HFFc6 (cell line): ENCODE measurements around the gene USP7. TPM values are rescaled to one million over a fixed set of nuclear protein-coding genes. Genes with fewer than 3 reads are reported as not detected.

Source experiments
- DNase-seq: peaks from one replicate; pipeline ENCODE4 v3.0.0-alpha.2; 2018
- H3K27ac Mint-ChIP-seq: 2 replicates; pipeline ENCODE4 v1.8.0; 2020; ENCODE audit warnings: mild to moderate bottlenecking, mixed read lengths
- H3K27me3 Mint-ChIP-seq: 2 replicates; pipeline ENCODE4 v1.8.0; 2021; ENCODE audit warnings: mild to moderate bottlenecking, moderate library complexity, mixed read lengths; ENCODE audit not compliant: insufficient read depth
- H3K36me3 Mint-ChIP-seq: 2 replicates; pipeline ENCODE4 v1.8.0; 2021; ENCODE audit warnings: low read depth, mixed read lengths
- H3K4me1 Mint-ChIP-seq: 2 replicates; pipeline ENCODE4 v1.8.0; 2020; ENCODE audit warnings: low read depth, mixed read lengths
- H3K4me3 Mint-ChIP-seq: 2 replicates; pipeline ENCODE4 v1.8.0; 2020; ENCODE audit warnings: mild to moderate bottlenecking, moderate library complexity, mixed read lengths
- H3K9me3 Mint-ChIP-seq: 2 replicates; pipeline ENCODE4 v1.8.0; 2020; ENCODE audit warnings: mild to moderate bottlenecking, mixed read lengths
- CTCF ChIP-seq: fragments of 200-600 bp; sonication (generic); IDR thresholded peaks from 2 replicates; pipeline ENCODE4 v1.5.0; 2021; ENCODE audit warnings: antibody characterized with exemption, mild to moderate bottlenecking
- total RNA-seq, 6 experiments: library from RNA; stranded (reverse); fragmentation: NEBNext Ultra II Directional; extraction: Animal tissue kit (Norgen Biotek cat#: 25700); gene quantifications; 2 replicates in 1 of 6; 3 replicates in 5 of 6; pipeline ENCODE4 v1.2.3, GENCODE V29; 2021

The USP7 gene
- total RNA-seq, 6 experiments from 2014 or later = 80.1 to 93.4 (median 89.5) TPM

- no peaks in the 10 kb centered on the region for H3K4me1 Mint-ChIP-seq
- no peaks in the 10 kb centered on the region for H3K9me3 Mint-ChIP-seq
- no peak for DNase-seq
- H3K4me3 Mint-ChIP-seq = no peak overlapping the region
- peaks cover 3% of the 10 kb centered on the region for H3K27me3 Mint-ChIP-seq
- 0 out of 2 replicates have a peak, but pooled peaks have one; percentile 10 for TF ChIP-seq CTCF
- H3K27ac Mint-ChIP-seq = no peak overlapping the region; the same call in 1 of the 2 replicates
- H3K36me3 Mint-ChIP-seq = peaks cover 48% of the 10 kb centered on the region
These were observed 60.7 kb downstream of the USP7 start for GRCh38 chr16:8903004-8903403.

- Mint-ChIP-seq H3K27me3 (peaks cover 3% of the 10 kb centered on the region), H3K4me3 (no peak overlapping the region), H3K4me1 (no peaks in the 10 kb centered on the region), H3K27ac (no peak overlapping the region), H3K36me3 (peaks cover 44% of the 10 kb centered on the region), H3K9me3 (no peaks in the 10 kb centered on the region)
- no peak for TF ChIP-seq CTCF
- DNase-seq = no peak
These were observed 62.3 kb downstream of the USP7 start for GRCh38 chr16:8901320-8901861.

GRCh38 chr16:8900343-8900742 is 63.4 kb downstream of the USP7 start:
- no peak for DNase-seq
- TF ChIP-seq CTCF = no peak
- Mint-ChIP-seq H3K27me3 (no peaks in the 10 kb centered on the region; the same call in 1 of the 2 replicates), H3K27ac (no peak overlapping the region), H3K4me1 (no peaks in the 10 kb centered on the region), H3K4me3 (no peak overlapping the region), H3K9me3 (no peaks in the 10 kb centered on the region), H3K36me3 (peaks cover 39% of the 10 kb centered on the region)

- H3K27ac Mint-ChIP-seq = no peak overlapping the region
- peaks cover 39% of the 10 kb centered on the region for H3K36me3 Mint-ChIP-seq
- no peaks in the 10 kb centered on the region; the same call in 1 of the 2 replicates for H3K27me3 Mint-ChIP-seq
- H3K9me3 Mint-ChIP-seq = no peaks in the 10 kb centered on the region
- no peaks in the 10 kb centered on the region for H3K4me1 Mint-ChIP-seq
- H3K4me3 Mint-ChIP-seq = no peak overlapping the region
- DNase-seq = no peak
- no peak for TF ChIP-seq CTCF
These were observed 63.9 kb downstream of the USP7 start for GRCh38 chr16:8899709-8900317.

GRCh38 chr16:8898660-8899318 is 64.9 kb downstream of the USP7 start:
- no peak for TF ChIP-seq CTCF
- Mint-ChIP-seq H3K9me3 (no peaks in the 10 kb centered on the region), H3K4me1 (no peaks in the 10 kb centered on the region), H3K36me3 (peaks cover 43% of the 10 kb centered on the region), H3K27me3 (no peaks in the 10 kb centered on the region; the same call in 1 of the 2 replicates), H3K27ac (no peak overlapping the region), H3K4me3 (no peak overlapping the region)
- no peak for DNase-seq
